ENCODE data around the gene AEBP2.

DNA sequence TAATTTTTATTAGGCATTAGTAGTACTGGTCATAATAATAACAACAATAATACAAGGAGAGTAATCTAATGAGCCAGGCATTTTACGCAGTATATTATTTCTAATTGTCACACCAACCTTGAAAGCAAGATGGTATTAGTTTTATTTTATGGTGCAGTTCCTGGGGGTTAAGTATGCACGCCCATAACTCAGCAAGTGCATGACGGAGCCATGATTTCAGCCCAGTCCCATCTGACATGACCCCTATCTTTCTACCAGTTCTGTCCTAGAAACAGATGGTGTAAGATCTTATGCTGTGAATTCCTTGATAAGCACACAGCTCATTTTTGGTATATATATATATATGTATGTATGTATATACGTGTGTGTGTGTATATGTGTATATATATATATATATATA, 106.0 kb downstream of the AEBP2 start:
- TF ChIP-seq, protein P1, sequence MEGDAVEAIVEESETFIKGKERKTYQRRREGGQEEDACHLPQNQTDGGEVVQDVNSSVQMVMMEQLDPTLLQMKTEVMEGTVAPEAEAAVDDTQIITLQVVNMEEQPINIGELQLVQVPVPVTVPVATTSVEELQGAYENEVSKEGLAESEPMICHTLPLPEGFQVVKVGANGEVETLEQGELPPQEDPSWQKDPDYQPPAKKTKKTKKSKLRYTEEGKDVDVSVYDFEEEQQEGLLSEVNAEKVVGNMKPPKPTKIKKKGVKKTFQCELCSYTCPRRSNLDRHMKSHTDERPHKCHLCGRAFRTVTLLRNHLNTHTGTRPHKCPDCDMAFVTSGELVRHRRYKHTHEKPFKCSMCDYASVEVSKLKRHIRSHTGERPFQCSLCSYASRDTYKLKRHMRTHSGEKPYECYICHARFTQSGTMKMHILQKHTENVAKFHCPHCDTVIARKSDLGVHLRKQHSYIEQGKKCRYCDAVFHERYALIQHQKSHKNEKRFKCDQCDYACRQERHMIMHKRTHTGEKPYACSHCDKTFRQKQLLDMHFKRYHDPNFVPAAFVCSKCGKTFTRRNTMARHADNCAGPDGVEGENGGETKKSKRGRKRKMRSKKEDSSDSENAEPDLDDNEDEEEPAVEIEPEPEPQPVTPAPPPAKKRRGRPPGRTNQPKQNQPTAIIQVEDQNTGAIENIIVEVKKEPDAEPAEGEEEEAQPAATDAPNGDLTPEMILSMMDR (IDR thresholded peaks at IDR 0.05), result no peak
- no peak for TF ChIP-seq POLR2A (IDR thresholded peaks at IDR 0.05)
